GM12864 (cell line): ENCODE results near the gene KANSL1.

ENCODE experiments used
- DNase-seq: peaks from one replicate; pipeline ENCODE4 v3.0.0-alpha.2; 2011; ENCODE audit warnings: low read depth
- H3K4me3 ChIP-seq: 2 replicates; pipeline ENCODE4 v1.5.1; 2011; ENCODE audit warnings: mild to moderate bottlenecking, low read depth, low read length, control low read depth
- CTCF ChIP-seq: IDR thresholded peaks from 2 replicates; pipeline ENCODE4 v1.5.1; 2011; ENCODE audit warnings: low read depth, mild to moderate bottlenecking, moderate library complexity, low read length, control low read depth, inconsistent platforms; ENCODE audit errors: missing control alignments

The KANSL1 gene

GRCh38 chr17:46038937-46039336 lies 154.3 kb downstream of the KANSL1 start:
- DNase-seq: no peak
- no peak overlapping the region for H3K4me3 ChIP-seq
- TF ChIP-seq CTCF: no peak

DNA sequence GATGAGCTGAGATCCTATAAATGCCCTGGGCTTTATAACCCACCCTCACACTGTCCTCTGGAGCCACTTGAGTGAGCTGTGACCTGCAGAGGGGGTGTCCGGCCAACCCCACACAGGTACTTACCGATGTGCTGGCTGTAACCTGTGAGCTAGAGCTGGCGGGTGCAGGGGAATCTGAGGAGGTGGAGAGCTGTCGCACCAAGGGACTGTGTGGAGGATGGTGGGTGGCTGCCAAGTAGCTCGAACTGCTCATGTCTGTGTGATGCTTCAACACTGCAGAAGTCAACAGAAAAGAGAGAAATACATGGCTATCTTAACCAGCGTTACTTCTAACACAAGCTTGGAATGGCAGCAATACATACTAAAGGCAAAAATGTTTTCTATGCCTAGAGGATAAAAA lies 154.8 kb downstream of the KANSL1 start:
- no peak for TF ChIP-seq CTCF
- no peak overlapping the region for H3K4me3 ChIP-seq
- no peak for DNase-seq

DNA sequence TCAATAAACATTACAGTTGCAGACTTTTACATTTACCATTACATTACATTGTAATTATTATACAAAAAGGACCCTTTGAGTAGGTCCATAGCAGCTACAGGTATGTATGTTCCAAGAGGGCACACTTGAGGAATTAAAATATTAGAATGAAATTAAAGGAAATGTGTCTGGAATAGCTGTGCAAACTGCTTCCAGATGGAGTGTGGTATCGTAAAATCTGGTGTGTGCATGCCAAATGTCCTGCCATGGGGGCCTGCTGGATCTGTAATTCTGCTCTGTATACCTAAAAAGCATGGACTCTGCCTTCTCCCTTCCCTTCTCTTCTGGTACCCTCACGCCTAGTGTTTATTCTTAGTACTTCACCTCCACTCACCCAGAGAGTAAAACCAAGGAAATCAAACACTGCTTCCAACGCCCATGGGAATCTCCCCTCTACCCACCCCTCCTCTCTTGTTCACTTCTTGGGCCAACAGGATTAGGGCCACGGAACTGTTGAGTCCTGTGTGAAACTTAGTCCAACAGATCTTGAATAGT lies 155.4 kb downstream of the KANSL1 start:
- H3K4me3 ChIP-seq: no peak overlapping the region
- DNase-seq: no peak
- TF ChIP-seq CTCF: no peak

- no peak for DNase-seq
- no peak overlapping the region for H3K4me3 ChIP-seq
- no peak for TF ChIP-seq CTCF
Measured at GRCh38 chr17:46036491-46036890, 156.7 kb downstream of the KANSL1 start.

- TF ChIP-seq CTCF: no peak
- no peak for DNase-seq
- no peak overlapping the region for H3K4me3 ChIP-seq
Measured at GRCh38 chr17:46035112-46035818, 158.0 kb downstream of the KANSL1 start.

DNA sequence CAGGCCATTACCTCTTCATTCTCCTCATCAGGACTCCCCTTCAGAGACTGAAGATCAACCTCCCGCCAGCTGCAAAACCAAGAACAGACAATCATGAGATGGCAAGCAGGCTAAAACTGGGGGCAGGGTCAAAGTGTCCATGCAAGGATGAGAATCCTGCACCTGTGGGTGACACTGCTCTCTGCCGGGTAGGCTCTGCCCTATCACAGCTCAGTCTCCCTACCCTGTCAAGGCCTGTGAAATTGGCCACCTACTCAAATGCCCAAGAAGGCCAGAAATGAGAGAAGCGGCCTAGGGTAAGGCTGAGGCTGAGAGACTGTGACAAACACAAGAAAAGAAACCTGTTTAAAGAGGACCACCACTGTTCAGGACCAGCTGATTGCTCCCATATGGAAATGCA lies 159.8 kb downstream of the KANSL1 start:
- DNase-seq: no peak
- no peak for TF ChIP-seq CTCF
- H3K4me3 ChIP-seq: no peak overlapping the region

GRCh38 chr17:46032909-46033308 lies 160.3 kb downstream of the KANSL1 start:
- no peak for TF ChIP-seq CTCF
- no peak for DNase-seq
- no peak overlapping the region for H3K4me3 ChIP-seq
